Activated CD4-positive, alpha-beta T cell treated with anti-CD3 and anti-CD28 coated beads for 4 hours (primary cell): Measurements from ENCODE around the gene RASSF8.

Experiments
- DNase-seq, 2 donors: peaks; one replicate each; pipeline ENCODE4 v3.0.0-alpha.2; 2020

RASSF8 gene, protein sequence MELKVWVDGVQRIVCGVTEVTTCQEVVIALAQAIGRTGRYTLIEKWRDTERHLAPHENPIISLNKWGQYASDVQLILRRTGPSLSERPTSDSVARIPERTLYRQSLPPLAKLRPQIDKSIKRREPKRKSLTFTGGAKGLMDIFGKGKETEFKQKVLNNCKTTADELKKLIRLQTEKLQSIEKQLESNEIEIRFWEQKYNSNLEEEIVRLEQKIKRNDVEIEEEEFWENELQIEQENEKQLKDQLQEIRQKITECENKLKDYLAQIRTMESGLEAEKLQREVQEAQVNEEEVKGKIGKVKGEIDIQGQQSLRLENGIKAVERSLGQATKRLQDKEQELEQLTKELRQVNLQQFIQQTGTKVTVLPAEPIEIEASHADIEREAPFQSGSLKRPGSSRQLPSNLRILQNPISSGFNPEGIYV

DNA sequence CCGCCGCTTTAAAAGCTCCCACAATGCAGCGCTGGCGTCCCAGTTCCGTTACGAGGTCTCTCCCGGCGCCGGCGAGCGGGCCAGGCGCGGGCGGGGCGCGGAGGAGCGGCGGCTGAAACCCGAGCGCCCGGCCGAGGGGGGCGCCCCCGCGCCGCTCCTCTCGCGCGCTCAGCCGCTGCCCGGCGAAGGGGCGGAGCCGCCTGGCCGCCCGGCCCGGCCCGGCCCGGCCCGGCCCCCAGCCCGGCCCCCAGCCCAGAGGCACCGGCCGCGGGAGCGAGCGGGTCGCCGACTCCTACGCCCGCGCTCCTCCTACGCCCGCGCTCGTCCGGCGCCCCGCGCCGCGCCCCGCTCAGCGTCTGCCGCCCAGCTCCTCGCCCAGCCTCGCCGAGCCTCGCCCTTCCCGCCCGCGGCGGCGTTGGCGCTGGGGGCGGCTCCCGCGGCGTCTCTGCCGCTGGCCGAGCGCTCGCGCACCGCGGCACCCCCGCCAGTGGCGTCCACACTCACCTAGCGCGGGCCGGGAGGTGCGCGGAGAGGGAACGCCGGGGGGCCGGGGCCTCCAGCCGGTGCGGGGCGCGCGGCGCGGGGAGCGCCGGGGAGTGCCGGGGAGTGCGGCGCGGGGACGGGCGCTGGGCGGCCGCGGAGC, at the start of gene RASSF8:
RASSF8 (plus strand) TSS at position 255 of the 643 bp plus-strand sequence. CDS start 96,662 bp downstream, outside the sequence.
- no peak for DNase-seq

DNA sequence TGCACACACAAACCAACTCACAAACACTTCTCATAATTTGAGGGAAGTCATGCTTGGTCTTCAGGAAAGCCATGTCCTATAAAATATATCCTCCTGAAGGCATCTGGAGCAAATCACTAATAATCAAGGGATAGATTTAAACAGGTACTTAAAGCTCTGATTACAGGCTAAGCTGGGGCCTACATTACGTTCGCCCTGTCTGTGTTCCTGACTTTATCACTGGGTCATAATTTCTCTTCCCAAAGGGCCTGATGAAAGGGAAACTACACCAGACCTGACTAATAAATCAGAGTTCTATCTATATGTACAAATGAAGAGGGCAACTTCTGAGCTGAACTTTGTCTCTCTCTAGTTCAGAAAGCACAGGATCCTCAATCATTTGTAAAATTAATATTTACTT, 43.9 kb upstream of the RASSF8 start:
- no peak for DNase-seq

DNA sequence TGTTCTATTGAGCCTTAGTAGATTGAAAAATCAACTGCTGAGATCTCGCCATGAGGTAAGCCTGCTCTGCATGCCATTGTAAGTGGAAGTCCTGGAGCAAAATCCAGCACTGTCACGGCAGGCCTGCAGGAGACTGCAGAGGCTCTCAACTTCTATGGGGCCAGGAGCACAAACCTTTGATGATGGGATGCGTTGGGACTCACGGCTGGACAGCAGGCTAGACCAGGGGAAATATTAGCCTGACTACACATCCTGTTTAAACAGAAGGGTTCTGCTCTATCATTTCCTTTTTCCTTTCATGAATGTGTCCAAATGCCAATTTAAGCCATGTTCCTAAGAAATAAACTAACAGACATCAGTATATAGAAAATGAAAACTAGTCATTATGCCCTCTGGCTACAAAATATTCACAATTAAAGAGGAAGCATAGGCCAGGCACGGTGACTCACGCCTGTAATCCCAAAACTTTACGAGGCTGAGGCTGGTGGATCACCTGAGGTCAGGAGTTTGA, 33.9 kb upstream of the RASSF8 start:
- DNase-seq, result no peak

DNA sequence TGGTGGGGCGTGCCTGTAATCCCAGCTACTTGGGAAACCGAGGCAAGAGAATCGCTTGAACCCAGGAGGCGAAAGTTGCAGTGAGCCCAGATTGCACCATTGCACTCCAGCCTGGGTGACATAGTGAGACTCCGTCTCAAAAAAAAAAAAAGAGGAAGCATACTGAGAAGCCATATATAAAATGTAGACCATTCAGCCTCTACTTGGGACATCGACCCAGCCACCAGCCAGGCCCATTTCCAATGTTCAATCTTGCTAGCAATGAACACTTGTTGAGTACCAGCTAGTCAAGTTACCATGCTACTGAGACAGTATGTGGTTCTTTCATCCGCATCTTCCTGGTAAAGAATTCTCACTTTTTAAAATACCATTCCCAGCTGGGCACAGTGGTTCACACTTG, 33.4 kb upstream of the RASSF8 start:
- DNase-seq, result no peak

DNA sequence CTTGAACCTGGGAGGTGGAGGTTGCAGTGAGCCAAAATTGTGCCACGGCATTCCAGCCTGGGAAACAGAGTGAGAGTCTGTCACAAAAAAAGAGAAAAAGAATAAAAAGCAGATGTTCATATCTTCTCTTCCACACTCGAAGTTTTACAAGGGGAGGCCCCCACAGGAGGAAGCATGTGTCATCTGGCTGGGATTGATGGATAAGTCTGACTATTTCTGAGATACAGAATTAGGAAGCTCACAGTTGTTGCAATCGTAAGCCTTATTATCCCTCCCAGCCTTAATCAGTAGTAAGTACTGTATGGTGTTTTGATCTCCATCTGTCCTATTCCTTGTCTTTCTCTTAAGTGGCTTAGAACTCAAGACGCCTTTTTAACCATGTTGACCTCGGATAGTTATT, 31.9 kb upstream of the RASSF8 start:
- DNase-seq, result no peak

DNA sequence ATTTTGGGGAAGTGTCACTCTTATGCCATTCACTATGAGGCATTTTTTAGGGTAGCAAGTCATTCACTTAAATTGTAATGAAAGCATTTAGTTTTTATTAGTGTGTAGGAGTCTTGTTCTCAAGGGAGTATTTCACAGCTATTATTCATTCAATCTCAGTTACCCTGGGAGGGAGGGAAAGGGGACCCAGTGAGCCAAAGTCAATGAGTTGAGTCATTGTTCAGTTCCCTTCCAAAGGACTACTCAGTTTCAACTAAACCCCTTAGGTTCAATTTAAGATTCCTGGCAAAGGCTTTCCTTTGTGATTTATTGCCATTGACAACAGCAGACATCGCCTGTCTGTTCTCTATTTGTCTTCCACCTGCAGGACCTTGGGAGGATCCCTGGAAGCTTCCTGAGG, 29.3 kb upstream of the RASSF8 start:
- no peak for DNase-seq

DNA sequence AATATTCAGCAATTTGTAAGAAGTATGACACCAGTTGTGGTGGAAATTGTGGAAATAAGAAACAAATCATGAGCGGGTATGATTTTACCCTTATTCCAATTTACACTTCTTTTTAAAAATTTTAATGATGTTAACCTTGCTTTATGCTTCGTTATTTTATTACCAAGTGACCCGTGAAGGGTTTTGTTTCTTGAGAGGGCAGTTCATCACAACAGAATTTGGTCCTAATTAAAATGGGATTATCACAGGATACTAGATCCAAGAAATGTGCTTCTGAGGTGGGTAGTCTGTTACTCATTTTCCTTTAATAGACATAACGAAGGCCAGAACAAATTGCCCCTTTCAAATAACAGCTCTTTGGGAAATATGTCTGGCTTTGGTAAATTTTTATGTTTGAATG, 25.5 kb upstream of the RASSF8 start:
- DNase-seq, result no peak

DNA sequence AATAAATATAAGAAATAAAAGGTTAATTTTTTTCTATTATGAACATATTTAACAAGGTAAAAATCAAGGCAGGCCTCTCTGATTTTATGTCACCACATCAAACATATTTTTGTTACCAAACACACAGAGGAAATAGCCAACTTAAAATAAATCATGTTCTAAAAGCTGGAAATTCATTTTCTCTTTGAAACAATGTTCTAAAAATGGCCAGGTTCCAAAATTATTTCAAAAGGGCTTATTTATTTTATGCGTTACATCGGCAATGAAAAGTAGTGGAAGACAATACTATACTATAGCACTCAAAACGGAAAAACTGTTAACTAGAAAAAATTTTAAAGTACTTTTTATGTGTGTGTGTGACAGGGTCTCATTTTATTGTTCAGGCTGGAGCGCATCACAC, 24.0 kb upstream of the RASSF8 start:
- no peak for DNase-seq

DNA sequence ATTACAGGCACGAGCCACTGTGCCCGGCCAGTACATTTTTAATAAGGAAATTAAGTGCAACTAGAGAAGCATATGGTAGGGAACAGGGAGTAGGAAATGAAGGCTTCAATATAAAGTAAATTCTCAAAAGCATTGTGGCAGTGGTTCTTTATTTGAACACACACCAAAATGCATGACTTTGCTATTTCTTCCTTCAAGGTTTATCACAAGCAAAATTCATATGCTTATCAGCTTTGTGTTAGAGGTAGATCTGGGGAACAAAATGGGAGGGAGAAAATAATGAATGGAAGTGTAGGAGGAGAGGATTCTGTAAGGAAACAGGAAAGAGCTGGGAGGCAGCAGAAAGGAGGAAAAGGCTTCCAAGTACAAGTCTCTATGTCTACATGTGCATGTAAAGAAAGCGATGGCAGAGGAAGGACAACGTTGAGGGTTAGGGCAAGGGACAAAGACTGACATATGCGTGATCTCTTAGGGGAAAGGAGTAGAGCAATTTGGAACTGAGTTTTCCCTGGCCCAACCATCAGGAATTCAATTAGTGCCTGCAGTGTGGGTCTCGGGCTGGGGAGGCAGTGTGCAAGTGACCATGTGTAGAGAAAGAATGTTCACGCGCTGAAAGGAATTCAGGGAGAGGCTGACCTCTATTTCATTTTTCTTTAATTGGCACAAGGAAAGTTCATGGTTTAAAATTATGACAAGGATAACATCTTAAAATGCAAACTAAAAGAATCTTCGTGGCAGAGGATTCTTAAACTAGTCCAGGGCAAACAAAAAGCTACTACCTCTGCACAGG, 22.9 kb upstream of the RASSF8 start:
- DNase-seq, result no peak

DNA sequence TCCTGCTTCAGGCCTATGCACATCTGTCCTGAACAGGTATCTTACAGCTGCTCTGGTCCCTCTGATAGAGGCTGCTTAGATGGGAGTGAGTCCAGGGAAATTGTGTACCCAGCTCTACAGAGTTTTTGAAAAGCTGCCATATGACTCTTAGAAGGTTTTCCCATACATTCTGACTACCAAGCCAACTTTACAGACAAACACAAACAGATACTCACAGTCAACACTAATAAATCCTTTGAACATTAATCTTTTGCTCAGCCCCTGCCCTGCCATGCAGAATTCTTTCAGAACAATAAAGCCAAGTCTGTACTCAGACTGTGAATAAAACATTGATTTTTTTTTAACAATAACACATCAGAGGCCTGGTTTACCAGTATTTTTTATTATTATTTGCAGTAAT, 21.4 kb upstream of the RASSF8 start:
- no peak for DNase-seq

DNA sequence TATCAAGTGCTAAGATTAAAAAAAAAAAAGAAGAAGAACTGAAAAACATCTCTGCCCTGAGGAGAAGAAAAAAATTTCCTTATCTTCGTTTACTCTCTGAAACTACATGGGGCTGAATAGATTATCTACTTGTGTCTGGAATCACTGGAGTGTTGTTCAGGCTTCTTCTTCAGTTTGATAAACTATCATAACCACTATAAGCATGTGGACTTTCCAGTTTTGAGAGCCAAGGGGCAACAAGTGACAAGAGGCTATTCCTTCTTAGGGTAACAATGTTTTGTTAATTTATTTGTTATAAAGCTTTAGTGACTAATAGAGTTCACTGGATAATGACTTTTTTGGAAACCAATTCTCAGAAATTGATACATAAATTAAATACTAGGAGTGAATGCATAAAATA, 19.9 kb upstream of the RASSF8 start:
- no peak for DNase-seq

DNA sequence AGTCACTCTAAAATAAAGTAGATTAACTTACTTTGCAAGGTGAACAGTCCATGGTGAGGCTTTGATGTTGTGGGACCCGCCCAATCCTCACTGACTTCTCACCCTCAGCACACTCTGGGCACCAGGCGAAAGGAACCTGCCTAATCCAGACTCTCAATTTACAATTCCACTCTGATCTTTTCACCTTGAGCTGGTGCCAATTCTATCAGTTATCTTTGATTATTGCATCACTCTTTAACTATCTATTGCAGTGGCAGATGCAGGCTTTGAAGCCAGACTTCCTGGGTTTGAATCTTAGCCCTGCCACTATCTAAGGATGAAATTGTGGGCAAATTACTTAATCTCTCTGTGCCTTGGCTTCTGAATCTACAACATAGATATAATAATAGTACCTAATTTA, 18.9 kb upstream of the RASSF8 start:
- DNase-seq, result no peak

DNA sequence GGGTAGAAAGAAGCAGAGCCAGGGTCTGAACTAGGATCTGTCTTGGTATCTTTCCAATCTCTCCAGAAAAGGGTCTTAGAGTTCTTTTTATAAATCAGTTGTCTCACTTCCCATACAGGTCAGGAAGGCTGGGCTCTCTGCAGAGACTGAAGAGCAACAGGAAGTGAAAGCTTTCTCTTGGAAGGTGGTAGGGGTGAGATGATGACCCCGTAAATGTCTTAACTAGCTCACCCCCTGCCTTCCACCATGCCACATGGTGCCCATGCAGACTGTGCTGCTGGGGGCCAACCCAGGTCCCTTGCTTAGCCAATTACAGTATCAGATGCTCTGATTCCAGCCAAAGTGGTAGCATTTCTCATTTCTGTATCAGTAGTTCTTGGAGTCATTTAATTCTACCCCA, 17.6 kb upstream of the RASSF8 start:
- no peak for DNase-seq

DNA sequence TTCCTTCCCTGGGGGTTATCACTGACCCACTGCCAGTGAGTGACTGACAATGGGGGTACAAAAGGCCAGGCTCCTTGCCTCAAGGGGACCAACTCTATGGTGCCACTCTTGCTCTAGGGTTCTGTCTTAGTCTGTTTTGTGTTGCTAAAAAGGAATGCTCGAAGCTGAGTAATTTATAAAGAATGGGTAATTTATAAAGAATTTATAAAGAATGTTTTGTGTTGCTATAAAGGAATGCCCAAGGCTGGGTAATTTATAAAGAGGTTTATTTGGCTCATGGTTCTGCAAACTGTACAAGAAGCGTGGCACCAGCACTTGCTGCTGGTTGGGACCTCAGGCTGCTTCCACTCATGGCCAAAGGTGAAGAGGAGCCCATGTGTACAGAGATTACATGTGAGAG, 15.8 kb upstream of the RASSF8 start:
- no peak for DNase-seq

DNA sequence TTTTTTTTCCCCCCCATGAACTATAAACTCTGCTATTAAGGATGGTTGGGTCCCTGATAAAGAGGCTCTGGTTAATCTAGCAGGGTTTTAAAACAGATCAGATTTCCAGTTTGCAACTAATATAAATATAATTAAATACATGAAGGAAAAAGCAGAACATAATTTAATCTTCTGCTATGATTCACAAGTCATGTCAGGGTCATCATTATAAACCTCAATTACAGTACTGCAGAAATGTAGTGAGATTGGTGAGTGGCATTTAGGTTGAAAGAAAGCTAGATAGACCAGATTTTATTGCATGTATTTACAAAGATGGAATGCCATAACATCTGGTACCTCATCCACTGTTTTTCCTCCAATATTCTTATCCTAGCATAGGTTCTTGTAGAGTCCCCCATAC, 14.5 kb upstream of the RASSF8 start:
- no peak for DNase-seq

DNA sequence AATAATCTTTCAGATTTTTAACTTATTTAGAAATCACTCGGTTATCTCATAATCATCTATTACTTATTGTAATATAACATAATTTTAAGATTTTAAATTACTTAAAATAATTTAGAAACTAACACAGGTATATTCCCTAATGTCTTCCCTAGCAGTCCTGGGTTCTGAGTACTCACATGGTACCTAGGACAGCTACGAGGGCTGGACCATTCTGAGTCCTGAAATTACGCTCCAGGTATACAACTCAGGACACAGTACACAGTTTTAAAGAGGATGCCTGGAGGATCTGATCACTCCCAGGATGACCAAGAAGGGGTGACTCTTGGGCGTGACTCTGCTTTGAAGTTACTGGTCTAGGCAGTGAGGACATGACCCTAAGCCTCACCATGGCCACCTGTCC, 9.1 kb upstream of the RASSF8 start:
- no peak for DNase-seq

DNA sequence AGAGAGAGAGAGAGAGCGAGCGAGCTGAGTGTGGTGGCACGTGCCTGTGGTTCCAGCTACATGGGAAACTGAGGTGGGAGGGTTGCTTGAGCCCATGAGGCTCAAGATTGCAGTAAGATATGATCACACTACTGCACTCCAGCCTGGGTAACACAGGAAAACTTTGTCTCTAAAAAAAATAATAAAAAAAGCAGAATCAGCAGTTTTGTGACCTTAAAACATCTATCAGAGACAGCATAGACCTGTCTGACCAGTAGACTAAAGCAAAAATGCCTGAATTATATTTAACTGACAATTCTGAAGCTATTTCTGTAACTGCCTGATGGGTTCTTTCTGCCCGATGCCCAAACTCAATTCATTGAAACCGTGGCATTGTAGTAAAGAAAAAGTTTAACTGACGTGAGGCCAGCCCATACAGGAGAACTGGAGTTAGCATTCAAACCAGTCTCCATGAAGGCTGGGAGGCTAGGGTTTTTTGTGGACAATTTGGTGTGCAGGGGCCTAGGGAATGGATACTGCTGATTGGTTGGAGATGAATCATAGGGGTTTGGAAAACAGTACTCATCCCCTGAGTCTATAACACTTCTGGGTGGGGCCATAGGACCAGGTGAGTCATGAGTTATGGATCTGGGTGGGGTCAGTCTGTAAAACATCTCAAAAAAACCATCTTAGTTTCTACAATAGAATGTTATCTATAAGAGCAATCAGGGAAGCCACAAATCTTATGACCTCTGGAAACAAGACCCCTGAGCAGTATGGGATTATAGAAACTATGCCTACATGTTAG, 8.0 kb upstream of the RASSF8 start:
- no peak for DNase-seq

DNA sequence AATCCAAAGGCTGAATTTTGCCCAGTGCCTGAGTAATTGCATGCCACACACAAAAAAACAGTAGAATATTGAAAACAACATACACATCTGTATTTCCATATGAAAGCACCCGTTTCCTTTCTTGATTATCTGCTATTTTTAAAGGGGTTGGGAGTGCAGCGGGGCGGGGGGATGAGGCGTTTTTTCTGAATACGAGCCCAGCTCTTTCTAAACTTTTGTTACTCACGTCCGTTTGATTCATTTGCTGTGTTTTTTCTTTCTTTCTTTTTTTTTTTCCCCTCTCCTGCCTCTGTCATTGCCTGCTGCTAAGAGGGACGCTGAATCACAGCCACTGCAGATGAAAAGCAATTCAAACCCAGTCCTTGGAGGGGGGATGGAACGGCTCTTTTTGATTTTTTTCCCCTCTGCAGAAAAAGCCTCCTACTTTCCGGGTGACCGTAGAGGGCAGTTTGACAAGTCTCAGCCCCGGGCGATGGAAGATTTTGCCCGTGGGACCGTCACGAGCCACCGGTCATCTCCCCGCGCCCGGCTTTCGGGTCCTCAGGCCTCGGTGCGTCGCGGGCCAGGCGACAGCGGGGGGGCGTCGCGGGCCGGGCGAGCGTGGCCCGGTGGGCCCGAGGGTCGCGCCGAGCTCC, 572 bp upstream of the RASSF8 start:
- DNase-seq, result no peak

DNA sequence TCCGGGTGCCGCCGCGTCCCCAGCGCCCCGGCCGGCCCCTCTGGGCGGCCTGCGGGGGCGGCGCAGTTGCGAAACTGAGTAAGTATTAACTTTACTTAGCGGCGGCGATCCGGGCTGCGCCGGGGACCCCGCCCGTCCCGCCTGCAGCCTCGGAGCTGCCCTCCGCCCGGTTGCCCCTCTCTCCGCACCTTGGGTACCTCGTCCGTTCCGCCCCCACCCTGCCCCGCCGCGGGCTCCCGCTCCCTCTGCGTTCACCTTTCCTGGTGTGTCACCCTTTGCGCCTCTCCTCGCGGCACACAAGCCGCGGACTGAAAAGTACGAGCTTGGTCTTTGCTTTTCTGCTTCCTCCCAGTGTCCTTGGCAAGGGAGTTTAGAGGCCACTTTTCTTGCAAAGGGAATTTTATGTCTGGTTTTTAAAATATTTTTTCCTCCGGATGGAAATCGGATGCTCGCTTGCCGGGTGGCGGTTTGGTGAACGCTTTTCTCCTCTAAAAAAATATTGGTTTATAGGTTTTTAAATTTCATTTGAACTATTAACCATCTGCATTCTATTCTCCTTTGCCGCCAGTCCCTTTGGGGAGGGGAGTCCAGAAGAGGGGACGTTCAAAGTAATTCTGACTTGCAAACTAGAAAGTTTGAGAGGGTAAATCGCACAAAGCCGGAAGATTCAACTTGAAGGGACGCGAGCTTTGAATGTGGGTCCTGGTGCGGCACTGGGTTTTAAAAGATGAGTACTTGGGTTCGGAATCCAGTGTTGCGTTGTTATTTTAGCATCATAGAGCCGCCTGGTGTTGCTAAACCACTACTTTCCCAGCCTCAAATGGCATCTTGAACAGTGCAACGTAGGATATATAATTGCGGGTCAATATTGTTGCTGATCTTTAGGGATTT, 834 bp downstream of the RASSF8 start:
- no peak for DNase-seq

DNA sequence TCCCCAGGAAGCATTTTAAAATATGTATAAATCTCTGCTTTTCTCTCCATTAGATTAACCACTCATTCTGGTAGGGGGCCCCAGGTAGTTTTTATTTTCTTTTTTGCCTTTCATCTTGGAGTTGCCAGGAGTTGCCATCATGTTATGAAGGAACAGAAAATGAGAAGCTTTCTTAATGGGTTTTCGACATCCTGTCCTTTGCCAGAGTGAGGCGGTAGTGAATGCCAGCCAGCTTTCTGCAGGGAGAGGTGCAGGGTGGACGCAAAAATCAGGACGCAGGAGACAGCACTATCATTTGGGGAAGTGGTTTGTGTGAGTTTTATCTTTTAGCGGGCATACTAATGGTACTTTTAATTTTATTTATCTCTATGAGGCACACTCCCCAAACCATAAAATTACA, 1.7 kb downstream of the RASSF8 start:
- no peak for DNase-seq

DNA sequence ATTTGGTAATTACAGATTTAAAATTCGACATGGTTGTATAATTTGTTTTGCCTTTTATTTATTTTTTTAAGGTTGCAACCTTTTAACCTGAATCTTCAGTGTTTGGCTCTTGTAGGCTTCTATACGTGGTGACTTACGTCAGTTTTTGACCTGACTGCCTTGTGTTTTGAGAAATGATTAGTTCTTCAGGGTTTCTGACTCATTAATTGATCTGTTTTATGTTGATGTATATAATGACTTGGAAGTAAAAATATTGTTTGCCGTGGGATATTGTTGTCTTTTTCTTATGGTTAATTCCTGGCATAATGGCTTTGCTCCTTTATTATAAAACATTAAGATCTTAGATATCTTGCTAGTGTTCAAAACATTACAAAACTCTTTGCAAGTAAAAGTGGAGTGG, 2.5 kb downstream of the RASSF8 start:
- no peak for DNase-seq
